Thyroid gland (tissue), 4 donors: ENCODE results near the gene HSPA1L. TPM values are rescaled to one million over a fixed set of nuclear protein-coding genes. Genes with fewer than 3 reads are reported as not detected.
"Not testable (repeated sequence)": the region's sequence is repeated elsewhere in the genome, so short reads cannot be mapped to it uniquely, and the experiment has no call there.

Source experiments
- DNase-seq, 2 donors: peaks; one replicate each; pipeline ENCODE4 v3.0.0-alpha.2; 2019
- H3K27ac ChIP-seq, 3 donors: fragments of 200-600 bp; sonication (generic); 1 replicate in 2 of 3; 2 replicates in 1 of 3; pipeline ENCODE4 v1.5.1; 2016 to 2019; ENCODE audit warnings: mild to moderate bottlenecking in 1 of 3, moderate library complexity in 1 of 3
- H3K27me3 ChIP-seq: fragments of 200-600 bp; sonication (generic); one replicate; pipeline ENCODE4 v1.5.1; 2019
- H3K36me3 ChIP-seq, 2 donors: fragments of 200-600 bp; sonication (generic); one replicate each; pipeline ENCODE4 v1.5.1; 2016 to 2019
- H3K4me1 ChIP-seq, 2 donors: fragments of 200-600 bp; sonication (generic); one replicate each; pipeline ENCODE4 v1.5.1; 2017 to 2019
- H3K4me3 ChIP-seq, 3 donors: fragments of 200-600 bp; sonication (generic); replicated peaks in 1 of 3; 1 replicate in 2 of 3; 2 replicates in 1 of 3; pipeline ENCODE4 v1.5.1; 2016; ENCODE audit warnings: mild to moderate bottlenecking in 1 of 3
- H3K9me3 ChIP-seq: fragments of 200-600 bp; sonication (generic); one replicate; pipeline ENCODE4 v1.5.1; 2017
- POLR2A ChIP-seq, 2 donors: fragments of 450-650 bp; IDR thresholded peaks; one replicate each; pipeline ENCODE4 v1.6.1; 2017; ENCODE audit warnings: antibody characterized with exemption in 2 of 2, mild to moderate bottlenecking in 2 of 2, moderate library complexity in 1 of 2
- WGBS, 2 donors: methylation state at CpG; one replicate each; pipeline ENCODE4 v1.1.5; 2017; 5-methylcytosine and 5-hydroxymethylcytosine counted together
- intact Hi-C: fragments of 100-400 bp; cut with DNase I; formaldehyde crosslinking; loops from one replicate; pipeline ENCODE4 v1.15.1; 2023
- total RNA-seq, 4 donors: library from RNA; depleted of rRNA; stranded (reverse); fragments of >200 nt; gene quantifications; one replicate each; pipeline ENCODE4 v1.2.3, GENCODE V29; 2016
- TF ChIP-seq, protein P1 (sequence below), 6 experiments: fragments of 200-600 bp in 3 of 6; fragments of 450-650 bp in 3 of 6; sonication (generic) in 3 of 6; IDR thresholded peaks; one replicate each; pipeline ENCODE4 v1.5.1; 2016 to 2019; ENCODE audit warnings: antibody characterized with exemption in 6 of 6, mild to moderate bottlenecking in 2 of 6, inconsistent platforms in 1 of 6, moderate library complexity in 1 of 6

HSPA1L gene
- total RNA-seq, 4 donors from 2014 or later, result 3.5 to 4.1 (median 3.9) TPM

DNA sequence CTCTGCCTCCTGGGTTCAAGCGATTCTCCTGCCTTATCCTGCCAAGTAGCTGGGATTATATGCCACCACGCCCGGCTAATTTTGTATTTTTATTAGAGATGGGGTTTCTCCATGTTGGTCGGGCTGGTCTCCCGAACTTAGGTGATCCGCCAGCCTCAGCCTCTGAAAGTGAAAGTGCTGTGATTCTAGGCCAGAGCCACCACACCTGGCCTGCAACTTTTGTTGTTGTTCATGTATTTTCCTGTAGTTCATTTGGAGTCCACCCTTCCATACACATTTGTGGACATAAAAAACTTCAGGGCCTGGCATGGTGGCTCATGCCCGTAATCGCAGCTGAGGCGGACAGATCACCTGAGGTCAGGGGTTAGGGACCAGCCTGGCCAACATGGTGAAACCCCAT lies 27.0 kb upstream of the HSPA1L start:
- H3K36me3 ChIP-seq, result peaks cover 32 to 33% of the 10 kb centered on the region in 2 donors
- no peak for DNase-seq
- H3K4me3 ChIP-seq, result no peak overlapping the region
- TF ChIP-seq, protein P1, sequence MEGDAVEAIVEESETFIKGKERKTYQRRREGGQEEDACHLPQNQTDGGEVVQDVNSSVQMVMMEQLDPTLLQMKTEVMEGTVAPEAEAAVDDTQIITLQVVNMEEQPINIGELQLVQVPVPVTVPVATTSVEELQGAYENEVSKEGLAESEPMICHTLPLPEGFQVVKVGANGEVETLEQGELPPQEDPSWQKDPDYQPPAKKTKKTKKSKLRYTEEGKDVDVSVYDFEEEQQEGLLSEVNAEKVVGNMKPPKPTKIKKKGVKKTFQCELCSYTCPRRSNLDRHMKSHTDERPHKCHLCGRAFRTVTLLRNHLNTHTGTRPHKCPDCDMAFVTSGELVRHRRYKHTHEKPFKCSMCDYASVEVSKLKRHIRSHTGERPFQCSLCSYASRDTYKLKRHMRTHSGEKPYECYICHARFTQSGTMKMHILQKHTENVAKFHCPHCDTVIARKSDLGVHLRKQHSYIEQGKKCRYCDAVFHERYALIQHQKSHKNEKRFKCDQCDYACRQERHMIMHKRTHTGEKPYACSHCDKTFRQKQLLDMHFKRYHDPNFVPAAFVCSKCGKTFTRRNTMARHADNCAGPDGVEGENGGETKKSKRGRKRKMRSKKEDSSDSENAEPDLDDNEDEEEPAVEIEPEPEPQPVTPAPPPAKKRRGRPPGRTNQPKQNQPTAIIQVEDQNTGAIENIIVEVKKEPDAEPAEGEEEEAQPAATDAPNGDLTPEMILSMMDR (IDR thresholded peaks at IDR 0.05), result no peak
- no peak for TF ChIP-seq POLR2A (IDR thresholded peaks at IDR 0.05)
- H3K9me3 ChIP-seq, result no peaks in the 10 kb centered on the region
- no peak overlapping the region for H3K27ac ChIP-seq
- H3K4me1 ChIP-seq, result peaks cover 13 to 17% of the 10 kb centered on the region in 2 donors
- H3K27me3 ChIP-seq, result no peaks in the 10 kb centered on the region
- WGBS, 2 donors, result 93 to 96% methylated on average over 9 of the region's 9 CpGs
- intact Hi-C loops, result no loop called here

GRCh38 chr6:31839779-31840126 lies 24.7 kb upstream of the HSPA1L start:
- intact Hi-C loops, result loop anchor here (10.0 kb wide), 1 partner anchor 115 kb away; the partner anchor contains the start of genes DDAH2, LY6G6C and MPIG6B
- H3K9me3 ChIP-seq, DNase-seq, H3K27me3 ChIP-seq, H3K4me3 ChIP-seq, H3K27ac ChIP-seq: not testable (repeated sequence)
- peaks cover 32 to 33% of the 10 kb centered on the region in 2 donors for H3K36me3 ChIP-seq
- 91 to 92% methylated on average over 8 of the region's 8 CpGs for WGBS, 2 donors
- peaks cover 29 to 30% of the 10 kb centered on the region in 2 donors for H3K4me1 ChIP-seq

GRCh38 chr6:31838968-31839367 lies 23.9 kb upstream of the HSPA1L start:
- no peaks in the 10 kb centered on the region for H3K27me3 ChIP-seq
- peaks cover 29 to 30% of the 10 kb centered on the region in 2 donors for H3K4me1 ChIP-seq
- no peak for TF ChIP-seq POLR2A (IDR thresholded peaks at IDR 0.05)
- TF ChIP-seq, protein P1 (IDR thresholded peaks at IDR 0.05), result no peak
- no peak overlapping the region for H3K27ac ChIP-seq
- intact Hi-C loops, result loop anchor here (10.0 kb wide), 1 partner anchor 114 kb away; the partner anchor contains the start of genes DDAH2, LY6G6C and MPIG6B
- H3K4me3 ChIP-seq, result no peak overlapping the region
- no peak for DNase-seq
- H3K36me3 ChIP-seq, result peaks cover 32 to 33% of the 10 kb centered on the region in 2 donors
- 90 to 97% methylated on average over 3 of the region's 3 CpGs for WGBS, 2 donors
- H3K9me3 ChIP-seq, result no peaks in the 10 kb centered on the region

DNA sequence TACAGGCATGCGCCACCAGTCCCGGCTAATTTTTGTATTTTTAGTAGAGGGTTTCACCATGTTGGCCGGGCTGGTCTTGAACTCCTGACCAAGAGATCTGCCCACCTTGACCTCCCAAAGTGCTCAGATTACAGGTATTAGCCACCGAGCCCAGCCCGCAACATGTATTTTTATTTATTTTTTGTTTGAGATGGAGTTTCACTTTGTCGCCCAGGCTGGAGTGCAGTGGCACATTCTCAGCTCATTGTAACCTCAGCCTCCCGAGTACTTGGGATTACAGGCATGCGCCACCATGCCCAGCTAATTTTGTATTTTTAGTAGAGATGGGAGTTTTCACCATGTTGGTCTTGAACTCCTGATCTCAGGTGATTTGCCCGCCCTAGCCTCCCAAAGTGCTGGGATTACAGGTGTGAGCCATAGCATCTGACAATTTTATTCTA lies 23.1 kb upstream of the HSPA1L start:
- not testable (repeated sequence) for H3K9me3 ChIP-seq, DNase-seq, H3K4me3 ChIP-seq, H3K27me3 ChIP-seq
- peaks cover 32 to 33% of the 10 kb centered on the region in 2 donors for H3K36me3 ChIP-seq
- intact Hi-C loops, result loop anchor here (10.0 kb wide), 1 partner anchor 113 kb away; the partner anchor contains the start of genes DDAH2, LY6G6C and MPIG6B
- H3K4me1 ChIP-seq, result peaks cover 29 to 30% of the 10 kb centered on the region in 2 donors
- WGBS, 2 donors, result 84 to 89% methylated on average over 9 of the region's 9 CpGs
- peak overlapping the region in 1 of 3 donors; percentile 11 for H3K27ac ChIP-seq

DNA sequence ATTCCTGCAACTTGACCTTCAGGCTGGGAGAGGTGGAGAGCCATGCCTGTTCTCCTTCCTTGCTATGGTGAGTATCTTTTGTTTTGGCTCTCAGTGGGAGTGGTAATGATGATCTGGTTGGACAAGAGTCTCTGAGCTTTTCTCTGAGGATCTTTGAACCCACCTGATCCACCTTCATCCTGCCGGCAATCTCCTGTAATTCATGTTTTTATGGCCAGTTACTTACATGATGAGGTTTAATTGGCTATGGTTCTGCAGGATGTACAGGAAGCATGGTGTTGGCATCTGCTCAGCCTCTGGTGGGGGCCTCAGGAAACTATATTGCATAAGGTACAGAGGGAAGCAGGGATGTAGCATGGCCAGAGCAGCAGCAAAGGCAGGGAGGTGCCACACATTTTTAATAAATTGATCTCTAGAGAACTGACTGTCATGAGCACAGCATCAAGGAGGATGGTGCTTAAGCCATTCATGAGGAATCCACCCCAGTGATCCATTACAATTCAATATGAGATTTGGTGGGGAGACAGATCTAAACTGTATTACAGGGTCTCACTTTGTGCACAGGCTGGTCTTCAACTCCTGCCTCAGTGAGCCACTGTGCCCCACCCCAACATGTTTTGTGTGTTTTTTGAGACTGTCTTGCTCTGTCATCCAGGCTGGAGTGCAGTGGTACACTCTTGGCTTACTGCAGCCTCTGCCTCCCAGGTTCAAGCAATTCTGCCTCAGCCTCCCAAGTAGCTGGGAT lies 22.5 kb upstream of the HSPA1L start:
- DNase-seq, result no peak
- WGBS, 2 donors, result 20 to 35% methylated on average over 1 of the region's 1 CpG
- Histone ChIP-seq H3K4me3 (no peak overlapping the region), H3K27me3 (no peaks in the 10 kb centered on the region), H3K9me3 (no peaks in the 10 kb centered on the region), H3K4me1 (peaks cover 29 to 30% of the 10 kb centered on the region in 2 donors), H3K27ac (peak overlapping the region in 2 of 3 donors; percentile 92 to 100), H3K36me3 (peaks cover 32 to 33% of the 10 kb centered on the region in 2 donors)
- intact Hi-C loops, result loop anchor here (10.0 kb wide), 1 partner anchor 113 kb away; the partner anchor contains the start of genes DDAH2, LY6G6C and MPIG6B
- TF ChIP-seq, protein P1 (IDR thresholded peaks at IDR 0.05), result no peak
- TF ChIP-seq POLR2A (IDR thresholded peaks at IDR 0.05), result no peak
